Measurements from ENCODE around the gene SLC9A9.

Gene SLC9A9

DNA sequence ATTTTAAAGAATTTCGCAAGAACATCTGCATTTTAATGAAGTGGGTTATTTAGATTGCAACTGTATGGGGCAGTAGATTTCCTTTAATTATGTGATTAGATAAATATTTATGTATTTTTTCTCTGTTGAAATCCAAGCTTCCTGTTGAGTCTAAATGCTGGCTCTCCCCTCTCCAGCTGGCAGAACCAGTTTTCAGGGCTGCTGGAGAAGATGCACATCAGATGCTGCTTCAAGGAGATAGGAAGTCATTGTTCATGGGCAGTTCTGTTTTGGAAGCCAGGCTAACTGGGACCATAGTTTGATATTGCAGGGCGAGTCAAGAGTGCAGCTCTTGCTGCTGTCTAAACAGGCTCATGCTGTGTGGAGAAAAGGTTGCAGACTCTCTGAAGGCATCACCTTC is 97.4 kb downstream of the SLC9A9 start:
- Histone ChIP-seq H4K20me1 (ENCODE audit: insufficient read depth, low read length) (no peaks in the 10 kb centered on the region), H2AFZ (ENCODE audit: low read depth, low read length) (no peak overlapping the region), H3K79me2 (ENCODE audit: low read length) (no peaks in the 10 kb centered on the region), H3K9me3 (ENCODE audit: insufficient read depth, low read length) (no peaks in the 10 kb centered on the region), H3K9ac (ENCODE audit: low read length) (no peak overlapping the region), H3K36me3 (replicated peaks; ENCODE audit: low read depth, low read length) (no peaks in the 10 kb centered on the region), H3K4me2 (ENCODE audit: low read length) (no peak overlapping the region), H3K4me1 (ENCODE audit: low read length) (peaks cover 17% of the 10 kb centered on the region), H3K27ac (ENCODE audit: low read length) (no peak overlapping the region), H3K4me3 (ENCODE audit: low read length) (no peak overlapping the region), H3K27me3 (ENCODE audit: low read depth, low read length) (no peaks in the 10 kb centered on the region)
- TF ChIP-seq CTCF (IDR thresholded peaks at IDR 0.05; ENCODE audit: low read depth, low read length) (no peak), EZH2phosphoT487 (IDR thresholded peaks at IDR 0.05; ENCODE audit: low read depth) (no peak)

DNA sequence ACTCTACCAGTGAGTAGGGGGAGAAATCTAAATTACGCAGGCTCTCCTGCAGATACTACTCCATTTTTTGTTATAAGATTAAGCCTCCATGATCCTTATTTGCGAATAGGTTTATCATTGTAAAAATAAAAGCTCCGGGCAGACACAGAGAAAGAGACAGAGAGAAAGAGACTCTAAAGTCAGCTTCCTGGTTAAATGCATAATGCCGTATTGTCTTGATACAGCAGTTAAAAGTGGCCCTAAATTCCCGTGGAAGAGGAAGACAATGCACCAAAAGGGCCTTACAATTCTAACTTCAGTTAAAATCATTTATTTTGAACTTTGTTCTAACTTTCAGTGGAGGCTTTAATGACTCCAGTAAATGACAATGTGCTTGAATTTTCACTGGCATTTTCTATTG is 98.3 kb downstream of the SLC9A9 start:
- no peaks in the 10 kb centered on the region for H3K27me3 ChIP-seq (ENCODE audit: low read depth, low read length)
- TF ChIP-seq CTCF (IDR thresholded peaks at IDR 0.05; ENCODE audit: low read depth, low read length), result no peak
- no peak for TF ChIP-seq EZH2phosphoT487 (IDR thresholded peaks at IDR 0.05; ENCODE audit: low read depth)
- no peak overlapping the region for H3K4me2 ChIP-seq (ENCODE audit: low read length)
- no peaks in the 10 kb centered on the region for H3K36me3 ChIP-seq (replicated peaks; ENCODE audit: low read depth, low read length)
- H3K4me3 ChIP-seq (ENCODE audit: low read length), result no peak overlapping the region
- H2AFZ ChIP-seq (ENCODE audit: low read depth, low read length), result no peak overlapping the region
- H3K9me3 ChIP-seq (ENCODE audit: insufficient read depth, low read length), result no peaks in the 10 kb centered on the region
- no peak overlapping the region for H3K9ac ChIP-seq (ENCODE audit: low read length)
- no peaks in the 10 kb centered on the region for H4K20me1 ChIP-seq (ENCODE audit: insufficient read depth, low read length)
- no peaks in the 10 kb centered on the region for H3K79me2 ChIP-seq (ENCODE audit: low read length)
- no peak overlapping the region for H3K27ac ChIP-seq (ENCODE audit: low read length)
- H3K4me1 ChIP-seq (ENCODE audit: low read length), result peaks cover 17% of the 10 kb centered on the region

DNA sequence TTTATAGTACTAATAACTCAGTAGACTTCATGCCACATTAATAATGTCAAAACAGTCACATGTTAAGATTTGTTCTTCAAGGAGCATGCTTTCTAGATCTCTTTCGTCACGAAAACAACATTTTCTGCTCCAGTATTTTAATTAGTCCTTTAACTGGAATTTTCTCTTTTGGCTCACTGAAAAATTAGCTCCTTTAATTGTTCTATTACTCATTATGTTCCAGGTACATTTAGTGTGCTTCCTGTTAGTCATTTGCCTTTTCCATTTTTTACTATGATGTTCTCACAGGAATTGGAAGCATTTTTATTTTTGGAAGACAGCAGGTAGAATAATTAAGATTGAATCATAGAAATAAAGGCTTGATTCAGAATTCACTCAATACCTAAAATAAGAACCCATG is 111.2 kb downstream of the SLC9A9 start:
- Histone ChIP-seq H3K4me1 (ENCODE audit: low read length) (no peaks in the 10 kb centered on the region), H3K4me3 (ENCODE audit: low read length) (no peak overlapping the region), H3K36me3 (replicated peaks; ENCODE audit: low read depth, low read length) (no peaks in the 10 kb centered on the region), H2AFZ (ENCODE audit: low read depth, low read length) (no peak overlapping the region), H3K79me2 (ENCODE audit: low read length) (no peaks in the 10 kb centered on the region), H4K20me1 (ENCODE audit: insufficient read depth, low read length) (no peaks in the 10 kb centered on the region), H3K4me2 (ENCODE audit: low read length) (no peak overlapping the region), H3K27me3 (ENCODE audit: low read depth, low read length) (no peaks in the 10 kb centered on the region), H3K27ac (ENCODE audit: low read length) (no peak overlapping the region), H3K9me3 (ENCODE audit: insufficient read depth, low read length) (no peaks in the 10 kb centered on the region), H3K9ac (ENCODE audit: low read length) (no peak overlapping the region)
- TF ChIP-seq CTCF (IDR thresholded peaks at IDR 0.05; ENCODE audit: low read depth, low read length), result no peak
- no peak for TF ChIP-seq EZH2phosphoT487 (IDR thresholded peaks at IDR 0.05; ENCODE audit: low read depth)

DNA sequence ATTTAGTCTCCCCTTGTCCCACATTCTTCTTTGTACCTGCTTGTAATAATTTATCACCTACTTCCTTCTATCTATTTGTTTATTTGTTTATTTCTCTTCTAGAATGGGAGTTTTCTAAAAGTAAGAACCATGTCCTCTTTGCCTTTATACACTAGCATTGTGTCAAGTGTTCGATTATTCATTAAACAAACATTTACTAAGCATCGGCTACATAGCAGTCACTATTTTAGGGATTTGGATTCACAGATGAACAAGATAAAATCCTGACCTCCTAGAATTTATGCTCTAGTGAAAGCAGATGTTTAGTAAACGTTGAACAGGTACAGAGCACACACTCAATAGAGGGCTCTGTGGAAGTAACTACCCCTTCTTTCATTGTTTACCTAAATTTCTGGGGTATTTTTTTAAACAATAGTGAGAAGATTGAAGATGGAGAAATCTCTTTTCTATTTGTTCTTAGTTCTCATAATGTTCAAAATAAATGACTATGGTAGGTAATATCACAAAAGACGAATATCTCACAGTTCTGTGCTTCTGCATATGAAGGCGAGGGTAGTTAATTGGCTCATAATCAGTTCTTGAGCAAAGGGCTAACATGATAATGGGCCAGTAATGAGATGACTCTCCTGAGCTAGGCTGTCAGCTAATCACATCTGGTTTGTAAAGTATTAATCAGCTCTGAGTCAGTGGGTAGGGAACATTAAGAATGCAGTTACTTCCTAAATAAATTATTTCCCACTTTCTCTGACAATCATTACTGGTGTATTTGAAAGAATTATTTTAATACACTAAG is 111.9 kb downstream of the SLC9A9 start:
- H2AFZ ChIP-seq (ENCODE audit: low read depth, low read length), result no peak overlapping the region
- no peaks in the 10 kb centered on the region for H3K27me3 ChIP-seq (ENCODE audit: low read depth, low read length)
- no peaks in the 10 kb centered on the region for H4K20me1 ChIP-seq (ENCODE audit: insufficient read depth, low read length)
- H3K4me1 ChIP-seq (ENCODE audit: low read length), result no peaks in the 10 kb centered on the region
- no peaks in the 10 kb centered on the region for H3K79me2 ChIP-seq (ENCODE audit: low read length)
- no peaks in the 10 kb centered on the region for H3K9me3 ChIP-seq (ENCODE audit: insufficient read depth, low read length)
- H3K9ac ChIP-seq (ENCODE audit: low read length), result no peak overlapping the region
- H3K4me2 ChIP-seq (ENCODE audit: low read length), result no peak overlapping the region
- no peaks in the 10 kb centered on the region for H3K36me3 ChIP-seq (replicated peaks; ENCODE audit: low read depth, low read length)
- no peak overlapping the region for H3K27ac ChIP-seq (ENCODE audit: low read length)
- H3K4me3 ChIP-seq (ENCODE audit: low read length), result no peak overlapping the region
- TF ChIP-seq EZH2phosphoT487 (IDR thresholded peaks at IDR 0.05; ENCODE audit: low read depth), result no peak
